Measurements from ENCODE around the gene AK1.
"Not testable (repeated sequence)": the region's sequence is repeated elsewhere in the genome, so short reads cannot be mapped to it uniquely, and the experiment has no call there.

AK1 gene

DNA sequence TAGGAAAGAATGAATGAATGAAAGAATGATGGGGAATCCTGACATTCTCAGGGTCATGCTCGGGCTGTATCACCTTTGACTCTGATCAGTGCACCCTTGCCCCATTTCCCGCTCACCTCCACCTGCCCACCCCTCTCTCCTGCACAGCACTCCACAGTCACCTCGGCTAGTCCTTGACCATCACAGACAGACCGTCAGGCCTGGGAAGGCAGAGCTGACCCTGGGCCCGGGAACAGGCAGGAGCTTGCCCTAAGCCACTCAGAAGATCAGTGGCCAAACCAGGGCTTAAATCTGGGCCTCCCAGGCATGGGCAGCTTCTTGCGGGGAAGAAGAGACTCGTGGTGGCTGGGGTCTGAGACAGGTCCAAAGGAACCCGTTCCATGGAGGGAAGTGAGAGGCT is 18.3 kb upstream of the AK1 start:
- Histone ChIP-seq H3K36me3 (ENCODE audit: control insufficient read depth in 1 of 2, insufficient read depth in 2 of 2, low read length in 2 of 2) (peaks cover 30 to 50% of the 10 kb centered on the region in 2 donors), H3K27me3 (ENCODE audit: low read depth, low read length) (no peaks in the 10 kb centered on the region), H3K4me1 (ENCODE audit: control insufficient read depth in 1 of 2, insufficient read depth in 2 of 2, low read length in 2 of 2) (peaks cover 5 to 27% of the 10 kb centered on the region in 2 donors), H3K27ac (ENCODE audit: low read length) (no peak overlapping the region), H3K9me3 (ENCODE audit: control insufficient read depth in 1 of 2, low read length in 2 of 2) (no peaks in the 10 kb centered on the region), H3K4me3 (ENCODE audit: low read depth in 1 of 2, low read length in 2 of 2) (no peak overlapping the region)

DNA sequence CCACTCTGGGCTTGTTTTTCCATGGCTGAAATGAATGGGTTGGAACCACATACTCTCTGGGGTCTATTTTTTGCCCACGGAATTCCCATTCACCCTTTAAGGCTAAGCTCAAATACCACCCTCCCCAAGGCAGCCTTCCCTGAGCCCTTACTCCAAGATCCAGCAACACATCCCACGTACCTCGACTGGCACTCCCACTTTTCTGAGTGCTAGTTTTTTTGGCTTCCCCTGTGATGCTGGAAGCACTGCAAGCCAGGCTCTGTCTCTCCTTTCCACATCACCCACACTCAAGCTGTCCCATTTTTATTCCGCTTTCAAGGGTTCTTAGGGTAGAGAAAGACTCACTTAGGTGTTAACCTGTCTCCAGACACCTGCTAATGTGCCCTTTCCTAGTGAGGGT is 15.9 kb upstream of the AK1 start:
- Histone ChIP-seq H3K27ac (ENCODE audit: low read length) (no peak overlapping the region), H3K36me3 (ENCODE audit: control insufficient read depth in 1 of 2, insufficient read depth in 2 of 2, low read length in 2 of 2) (peaks cover 37 to 61% of the 10 kb centered on the region in 2 donors), H3K4me1 (ENCODE audit: control insufficient read depth in 1 of 2, insufficient read depth in 2 of 2, low read length in 2 of 2) (peaks cover 0 to 18% of the 10 kb centered on the region in 2 donors)

DNA sequence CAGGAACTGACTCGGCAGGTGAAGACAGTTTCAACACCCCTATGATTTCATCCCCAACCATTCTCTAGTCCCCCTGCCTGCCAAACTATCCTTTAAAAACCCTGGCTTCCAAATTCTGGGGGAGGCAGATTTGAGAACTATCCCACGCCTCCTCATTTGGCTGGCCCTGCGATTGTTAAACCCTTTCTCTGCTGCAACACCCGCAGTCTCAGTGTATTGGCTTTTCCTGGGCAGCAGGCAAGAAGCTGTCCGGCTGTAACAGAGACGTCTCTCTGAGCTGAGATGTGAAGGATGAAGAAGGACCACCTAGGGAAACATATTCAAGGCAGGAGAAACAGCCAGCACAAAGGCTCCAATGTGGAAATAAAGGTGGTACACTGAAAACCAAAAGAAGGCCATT is 15.4 kb upstream of the AK1 start:
- peaks cover 0 to 17% of the 10 kb centered on the region in 2 donors for H3K4me1 ChIP-seq (ENCODE audit: control insufficient read depth in 1 of 2, insufficient read depth in 2 of 2, low read length in 2 of 2)
- H3K27ac ChIP-seq (ENCODE audit: low read length): no peak overlapping the region
- H3K4me3 ChIP-seq (ENCODE audit: low read depth in 1 of 2, low read length in 2 of 2): no peak overlapping the region
- no peaks in the 10 kb centered on the region for H3K9me3 ChIP-seq (ENCODE audit: control insufficient read depth in 1 of 2, low read length in 2 of 2)
- H3K36me3 ChIP-seq (ENCODE audit: control insufficient read depth in 1 of 2, insufficient read depth in 2 of 2, low read length in 2 of 2): peaks cover 37 to 63% of the 10 kb centered on the region in 2 donors
- no peaks in the 10 kb centered on the region for H3K27me3 ChIP-seq (ENCODE audit: low read depth, low read length)

More for the DNA sequence above, 15.9 kb upstream of the AK1 start:
- no peaks in the 10 kb centered on the region for H3K9me3 ChIP-seq (ENCODE audit: control insufficient read depth in 1 of 2, low read length in 2 of 2)
- H3K27me3 ChIP-seq (ENCODE audit: low read depth, low read length): no peaks in the 10 kb centered on the region
- no peak overlapping the region for H3K4me3 ChIP-seq (ENCODE audit: low read depth in 1 of 2, low read length in 2 of 2)

DNA sequence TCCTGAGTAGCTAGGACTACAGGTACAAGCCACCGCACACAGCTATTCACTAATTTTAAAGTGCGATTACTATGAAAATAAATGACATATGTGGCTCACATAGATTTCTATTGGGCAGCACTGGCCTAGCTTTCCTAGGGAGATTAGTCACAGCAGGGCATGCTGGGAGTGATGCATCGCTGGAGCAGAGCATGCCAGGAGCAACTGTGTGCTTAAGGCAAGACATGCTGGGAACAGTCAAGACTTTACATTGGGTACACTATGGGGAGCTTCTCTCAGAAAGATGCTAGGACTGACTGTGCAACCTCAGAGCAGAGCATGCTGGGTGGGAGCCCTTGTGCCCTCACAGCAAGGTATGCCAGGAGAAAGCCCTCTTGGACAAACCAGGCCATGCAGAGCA is 12.6 kb upstream of the AK1 start:
- Histone ChIP-seq H3K4me1 (ENCODE audit: control insufficient read depth in 1 of 2, insufficient read depth in 2 of 2, low read length in 2 of 2) (peaks cover 0 to 4% of the 10 kb centered on the region in 2 donors), H3K27ac (ENCODE audit: low read length) (no peak overlapping the region), H3K9me3 (ENCODE audit: control insufficient read depth in 1 of 2, low read length in 2 of 2) (no peaks in the 10 kb centered on the region), H3K36me3 (ENCODE audit: control insufficient read depth in 1 of 2, insufficient read depth in 2 of 2, low read length in 2 of 2) (peaks cover 31 to 76% of the 10 kb centered on the region in 2 donors), H3K27me3 (ENCODE audit: low read depth, low read length) (no peaks in the 10 kb centered on the region), H3K4me3 (ENCODE audit: low read depth in 1 of 2, low read length in 2 of 2) (no peak overlapping the region)

DNA sequence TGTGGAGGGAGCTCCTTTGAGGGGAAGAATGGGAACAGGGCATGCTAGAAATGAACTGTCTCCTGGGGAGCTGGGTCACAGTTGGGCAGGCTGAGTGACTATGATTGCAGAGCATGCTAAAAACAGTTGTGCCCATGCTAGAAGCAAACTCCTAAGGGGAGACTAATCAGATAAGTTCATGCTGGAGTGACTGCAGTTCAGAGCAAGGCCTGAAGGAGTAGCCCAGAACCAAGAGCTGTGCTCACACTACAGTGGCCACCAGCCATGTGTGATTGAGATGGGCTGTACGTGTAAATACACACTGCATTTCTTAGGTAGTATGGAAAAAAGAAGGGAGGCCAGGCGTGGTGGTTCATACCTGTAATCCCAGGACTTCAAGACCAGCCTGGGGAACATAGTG is 10.3 kb upstream of the AK1 start:
- H3K27ac ChIP-seq (ENCODE audit: low read length): no peak overlapping the region
- H3K4me1 ChIP-seq (ENCODE audit: control insufficient read depth in 1 of 2, insufficient read depth in 2 of 2, low read length in 2 of 2): peaks cover 0 to 7% of the 10 kb centered on the region in 2 donors
- no peaks in the 10 kb centered on the region for H3K9me3 ChIP-seq (ENCODE audit: control insufficient read depth in 1 of 2, low read length in 2 of 2)
- H3K4me3 ChIP-seq (ENCODE audit: low read depth in 1 of 2, low read length in 2 of 2): no peak overlapping the region
- peaks cover 12 to 63% of the 10 kb centered on the region in 2 donors for H3K36me3 ChIP-seq (ENCODE audit: control insufficient read depth in 1 of 2, insufficient read depth in 2 of 2, low read length in 2 of 2)
- no peaks in the 10 kb centered on the region for H3K27me3 ChIP-seq (ENCODE audit: low read depth, low read length)

DNA sequence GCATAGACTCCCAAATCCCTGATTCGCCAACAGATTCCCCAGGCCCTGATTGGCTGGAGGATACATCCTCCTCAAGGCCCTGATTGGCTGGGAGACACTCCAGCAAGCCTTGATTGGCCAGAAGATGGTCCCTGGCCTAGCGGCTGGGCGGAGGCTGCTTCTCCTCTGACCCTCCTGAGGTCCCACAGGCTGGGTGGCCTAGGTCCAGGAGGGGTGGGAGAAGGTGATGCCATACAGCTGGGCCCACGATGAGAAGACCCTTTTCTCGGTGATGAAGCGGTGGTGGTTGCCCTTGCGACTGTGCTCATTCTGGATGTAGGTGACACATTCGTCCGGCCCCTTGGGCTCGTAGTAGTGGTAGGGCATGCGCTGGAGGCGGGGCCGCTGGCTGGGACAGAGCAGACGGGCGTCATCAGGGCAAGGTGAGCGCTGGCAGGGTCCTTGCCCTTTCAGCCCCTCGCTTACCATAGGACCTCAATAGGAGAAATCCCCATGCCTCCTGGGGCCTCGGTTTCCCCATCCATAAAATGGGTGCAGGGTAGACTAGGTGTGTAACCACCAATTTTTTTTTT is 9.0 kb upstream of the AK1 start:
- Histone ChIP-seq H3K27me3 (ENCODE audit: low read depth, low read length) (no peaks in the 10 kb centered on the region), H3K4me1 (ENCODE audit: control insufficient read depth in 1 of 2, insufficient read depth in 2 of 2, low read length in 2 of 2) (peaks cover 0 to 7% of the 10 kb centered on the region in 2 donors), H3K4me3 (ENCODE audit: low read depth in 1 of 2, low read length in 2 of 2) (no peak overlapping the region), H3K36me3 (ENCODE audit: control insufficient read depth in 1 of 2, insufficient read depth in 2 of 2, low read length in 2 of 2) (peaks cover 12 to 54% of the 10 kb centered on the region in 2 donors), H3K27ac (ENCODE audit: low read length) (no peak overlapping the region), H3K9me3 (ENCODE audit: control insufficient read depth in 1 of 2, low read length in 2 of 2) (no peaks in the 10 kb centered on the region)

DNA sequence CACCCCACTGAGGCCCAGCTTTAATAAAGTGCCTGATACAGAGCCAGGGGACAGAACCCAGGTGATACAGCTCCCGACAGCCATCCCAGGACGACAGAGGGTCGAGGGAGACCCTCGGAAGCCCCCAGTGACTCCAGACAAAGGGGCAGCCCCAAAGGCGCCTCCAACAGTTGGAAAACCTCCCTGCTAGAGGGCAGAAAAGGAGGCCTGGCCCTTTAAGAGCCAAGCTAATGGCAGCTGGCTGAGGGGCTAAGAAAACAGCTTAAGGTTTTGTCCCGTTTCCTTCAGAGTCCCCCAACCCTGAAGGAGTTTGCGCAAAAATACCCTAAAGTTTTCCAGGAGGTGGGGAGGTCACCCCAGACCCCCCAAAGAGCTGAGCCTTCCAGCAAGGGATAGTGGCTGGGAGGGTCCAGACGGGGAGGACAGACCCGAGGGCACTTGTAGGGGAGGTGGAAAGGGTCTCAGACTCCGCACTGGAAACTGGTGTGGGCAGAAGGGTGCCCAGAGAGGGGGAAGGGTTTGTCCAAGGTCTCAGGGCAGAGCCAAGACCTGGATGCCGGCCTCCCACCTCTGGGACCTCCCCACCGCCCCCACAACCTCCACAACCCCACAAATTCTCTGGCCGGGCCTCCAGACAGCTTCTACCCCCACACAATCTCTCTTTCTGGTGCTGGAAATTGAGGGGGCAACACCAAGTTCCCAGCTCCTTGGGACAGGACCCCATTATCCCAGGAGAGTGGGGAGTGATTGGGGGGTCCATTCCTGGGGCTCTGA is 8.2 kb upstream of the AK1 start:
- Histone ChIP-seq H3K9me3 (ENCODE audit: control insufficient read depth in 1 of 2, low read length in 2 of 2) (no peaks in the 10 kb centered on the region), H3K27ac (ENCODE audit: low read length) (no peak overlapping the region), H3K36me3 (ENCODE audit: control insufficient read depth in 1 of 2, insufficient read depth in 2 of 2, low read length in 2 of 2) (peaks cover 12 to 46% of the 10 kb centered on the region in 2 donors), H3K4me1 (ENCODE audit: control insufficient read depth in 1 of 2, insufficient read depth in 2 of 2, low read length in 2 of 2) (peaks cover 0 to 7% of the 10 kb centered on the region in 2 donors), H3K27me3 (ENCODE audit: low read depth, low read length) (no peaks in the 10 kb centered on the region), H3K4me3 (ENCODE audit: low read depth in 1 of 2, low read length in 2 of 2) (no peak overlapping the region)

DNA sequence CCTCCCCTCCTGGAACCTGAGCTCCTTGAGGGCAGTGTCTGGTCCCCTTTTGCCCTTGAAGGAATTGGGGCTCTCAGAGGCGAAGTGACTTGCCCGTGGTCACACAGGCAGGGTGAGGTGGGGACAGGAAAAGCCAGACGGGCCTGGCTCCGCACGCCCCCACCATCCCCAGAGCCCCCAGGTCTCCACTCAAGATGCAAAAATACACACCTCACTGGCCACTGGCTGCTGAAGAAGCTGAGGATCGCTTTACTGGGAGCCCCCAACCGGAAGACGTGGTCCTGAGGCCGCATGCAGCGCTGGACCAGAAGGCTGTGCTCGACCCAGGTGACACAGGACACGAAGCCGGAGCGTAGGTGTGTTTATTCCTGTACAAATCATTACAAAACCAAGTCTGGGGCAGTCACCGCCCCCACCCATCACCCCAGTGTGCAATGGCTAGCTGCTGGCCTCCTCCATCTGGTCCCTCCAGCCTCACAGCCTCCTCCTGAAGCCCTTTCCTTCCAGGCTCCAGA is 7.6 kb upstream of the AK1 start:
- Histone ChIP-seq H3K27me3 (ENCODE audit: low read depth, low read length) (no peaks in the 10 kb centered on the region), H3K36me3 (ENCODE audit: control insufficient read depth in 1 of 2, insufficient read depth in 2 of 2, low read length in 2 of 2) (peaks cover 8 to 40% of the 10 kb centered on the region in 2 donors), H3K4me1 (ENCODE audit: control insufficient read depth in 1 of 2, insufficient read depth in 2 of 2, low read length in 2 of 2) (peaks cover 0 to 7% of the 10 kb centered on the region in 2 donors), H3K4me3 (ENCODE audit: low read depth in 1 of 2, low read length in 2 of 2) (no peak overlapping the region), H3K9me3 (ENCODE audit: control insufficient read depth in 1 of 2, low read length in 2 of 2) (no peaks in the 10 kb centered on the region), H3K27ac (ENCODE audit: low read length) (no peak overlapping the region)

DNA sequence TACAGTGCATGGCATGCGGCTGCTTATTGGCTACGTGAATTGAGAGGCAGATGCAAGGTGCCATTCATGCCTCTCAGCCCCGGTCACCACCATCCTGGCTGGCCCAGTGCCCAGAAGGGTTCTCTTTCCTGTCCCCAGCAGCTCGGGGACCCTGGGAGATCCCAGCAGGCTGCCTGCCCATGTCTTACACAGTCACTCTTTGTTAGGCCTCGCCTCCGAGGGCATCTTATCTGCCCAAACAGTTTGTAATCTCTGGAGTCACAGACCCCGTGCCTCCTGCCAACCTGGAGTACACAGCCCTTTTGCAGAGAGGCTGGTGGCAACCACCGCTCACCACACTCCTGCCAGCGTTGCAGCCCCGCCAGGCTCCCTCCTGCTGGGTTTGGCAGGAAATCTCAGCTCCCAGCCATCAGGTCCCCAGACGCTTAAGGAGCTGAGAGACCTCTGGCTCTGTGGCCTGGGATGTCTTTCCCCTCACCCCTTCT is 7.0 kb upstream of the AK1 start:
- Histone ChIP-seq H3K4me3 (ENCODE audit: low read depth in 1 of 2, low read length in 2 of 2) (no peak overlapping the region), H3K27ac (ENCODE audit: low read length) (no peak overlapping the region), H3K9me3 (ENCODE audit: control insufficient read depth in 1 of 2, low read length in 2 of 2) (no peaks in the 10 kb centered on the region), H3K27me3 (ENCODE audit: low read depth, low read length) (no peaks in the 10 kb centered on the region), H3K4me1 (ENCODE audit: control insufficient read depth in 1 of 2, insufficient read depth in 2 of 2, low read length in 2 of 2) (peaks cover 0 to 7% of the 10 kb centered on the region in 2 donors), H3K36me3 (ENCODE audit: control insufficient read depth in 1 of 2, insufficient read depth in 2 of 2, low read length in 2 of 2) (peaks cover 6 to 36% of the 10 kb centered on the region in 2 donors)

DNA sequence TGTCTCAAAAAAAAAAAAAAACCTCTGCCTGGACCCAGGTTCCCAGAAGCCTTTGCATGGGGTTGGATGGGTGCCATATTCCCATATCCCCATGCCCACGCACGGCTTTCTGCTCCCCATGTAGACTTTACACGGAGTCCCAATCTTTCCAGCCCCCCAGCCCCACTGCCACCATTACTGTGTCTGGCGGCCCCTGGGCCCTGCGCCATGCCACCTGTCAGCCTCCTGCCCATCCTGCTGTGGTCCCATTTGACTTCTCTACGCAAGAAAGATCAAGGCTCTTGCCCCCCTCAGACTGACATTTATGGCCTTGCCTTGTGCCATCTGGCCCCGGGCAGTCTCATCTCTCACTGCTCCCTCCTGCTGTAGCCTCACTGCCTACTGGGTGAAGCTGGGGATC is 6.5 kb upstream of the AK1 start:
- Histone ChIP-seq H3K4me3 (ENCODE audit: low read depth in 1 of 2, low read length in 2 of 2) (no peak overlapping the region), H3K27ac (ENCODE audit: low read length) (no peak overlapping the region), H3K4me1 (ENCODE audit: control insufficient read depth in 1 of 2, insufficient read depth in 2 of 2, low read length in 2 of 2) (peaks cover 0 to 7% of the 10 kb centered on the region in 2 donors), H3K9me3 (ENCODE audit: control insufficient read depth in 1 of 2, low read length in 2 of 2) (no peaks in the 10 kb centered on the region), H3K36me3 (ENCODE audit: control insufficient read depth in 1 of 2, insufficient read depth in 2 of 2, low read length in 2 of 2) (peaks cover 6 to 36% of the 10 kb centered on the region in 2 donors), H3K27me3 (ENCODE audit: low read depth, low read length) (no peaks in the 10 kb centered on the region)

DNA sequence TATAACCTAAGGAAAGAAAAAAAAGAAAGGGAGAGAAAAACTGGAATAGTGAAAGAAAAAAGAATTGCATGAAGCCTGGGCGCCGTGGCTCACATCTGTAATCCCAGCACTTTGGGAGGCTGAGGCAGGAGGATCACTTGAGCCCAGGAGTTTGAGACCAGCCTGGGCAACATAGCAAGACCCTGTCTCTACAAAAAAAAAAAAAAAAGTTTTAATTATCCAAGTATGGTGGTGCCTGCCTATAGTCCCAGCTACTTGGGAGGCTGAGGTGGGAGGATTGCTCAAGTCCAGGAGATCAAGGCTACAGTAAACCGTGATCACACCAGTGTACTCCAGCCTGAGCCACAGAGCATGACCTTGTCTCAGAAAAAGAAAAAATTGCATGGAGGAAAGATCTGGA is 4.2 kb upstream of the AK1 start:
- Histone ChIP-seq H3K36me3 (ENCODE audit: control insufficient read depth in 1 of 2, insufficient read depth in 2 of 2, low read length in 2 of 2) (peaks cover 3 to 24% of the 10 kb centered on the region in 2 donors), H3K4me1 (ENCODE audit: control insufficient read depth in 1 of 2, insufficient read depth in 2 of 2, low read length in 2 of 2) (peaks cover 6 to 19% of the 10 kb centered on the region in 2 donors)
- H3K4me3 ChIP-seq (ENCODE audit: low read depth in 1 of 2, low read length in 2 of 2); H3K9me3 ChIP-seq (ENCODE audit: control insufficient read depth in 1 of 2, low read length in 2 of 2); H3K27me3 ChIP-seq (ENCODE audit: low read depth, low read length); H3K27ac ChIP-seq (ENCODE audit: low read length): not testable (repeated sequence)

All from muscle layer of duodenum (tissue), 2 donors.